Liver (tissue), 9 donors: ENCODE data around the gene PTPN4. TPM values are rescaled to one million over a fixed set of nuclear protein-coding genes. Genes with fewer than 3 reads are reported as not detected.

Experiments
- DNase-seq: peaks from one replicate; pipeline ENCODE4 v3.0.0-alpha.2; 2017; ENCODE audit warnings: low spot score
- H3K27ac ChIP-seq, 2 donors: one replicate each; pipeline ENCODE4 v1.7.0; 2013; ENCODE audit warnings: inconsistent platforms in 2 of 2, low read length in 2 of 2, control low read depth in 1 of 2, low read depth in 1 of 2, mild to moderate bottlenecking in 1 of 2
- H3K27me3 ChIP-seq, 4 donors: one replicate each; pipeline versions ENCODE4 v1.6.1 to v1.7.0; 2013; ENCODE audit warnings: low read length in 3 of 4, inconsistent platforms in 1 of 4, mild to moderate bottlenecking in 1 of 4, moderate library complexity in 1 of 4; ENCODE audit not compliant: control insufficient read depth in 4 of 4, insufficient read depth in 4 of 4
- H3K36me3 ChIP-seq, 4 donors: one replicate each; pipeline versions ENCODE4 v1.6.1 to v1.7.0; 2013; ENCODE audit warnings: low read length in 3 of 4, mild to moderate bottlenecking in 3 of 4, low read depth in 1 of 4, moderate library complexity in 1 of 4; ENCODE audit not compliant: control insufficient read depth in 4 of 4, insufficient read depth in 3 of 4
- H3K4me1 ChIP-seq, 4 donors: one replicate each; pipeline versions ENCODE4 v1.6.1 to v1.7.0; 2013; ENCODE audit warnings: low read length in 3 of 4, mild to moderate bottlenecking in 3 of 4, moderate library complexity in 1 of 4; ENCODE audit not compliant: control insufficient read depth in 4 of 4, insufficient read depth in 4 of 4
- H3K4me3 ChIP-seq, 3 donors: one replicate each; pipeline versions ENCODE4 v1.6.1 to v1.7.0; 2013; ENCODE audit warnings: low read length in 3 of 3, control low read depth in 1 of 3, low read depth in 1 of 3, mild to moderate bottlenecking in 1 of 3
- H3K9ac ChIP-seq, 2 donors: one replicate each; pipeline ENCODE4 v1.7.0; 2013; ENCODE audit warnings: low read length in 2 of 2, mild to moderate bottlenecking in 2 of 2, moderate library complexity in 2 of 2, control low read depth in 1 of 2, low read depth in 1 of 2
- H3K9me3 ChIP-seq, 4 donors: one replicate each; pipeline versions ENCODE4 v1.6.1 to v1.7.0; 2013; ENCODE audit warnings: low read length in 3 of 4; ENCODE audit not compliant: control insufficient read depth in 4 of 4
- EGR1 ChIP-seq, 2 donors: IDR thresholded peaks; 2 replicates each; pipeline ENCODE4 v1.6.1; 2016 to 2018; ENCODE audit warnings: antibody characterized with exemption in 2 of 2, low read depth in 2 of 2
- FOXA1 ChIP-seq: IDR thresholded peaks from 2 replicates; pipeline ENCODE4 v1.6.1; 2016; ENCODE audit warnings: antibody characterized with exemption
- FOXA2 ChIP-seq: IDR thresholded peaks from 2 replicates; pipeline ENCODE4 v1.6.1; 2016; ENCODE audit warnings: antibody characterized with exemption
- GABPA ChIP-seq, 2 donors: IDR thresholded peaks in 1 of 2; conservative IDR thresholded peaks in 1 of 2; 2 replicates each; pipeline ENCODE4 v1.6.1; 2016; ENCODE audit warnings: antibody characterized with exemption in 2 of 2, mild to moderate bottlenecking in 1 of 2, moderate library complexity in 1 of 2
- HNF4A ChIP-seq, 2 donors: conservative IDR thresholded peaks; 2 replicates each; pipeline ENCODE4 v1.6.1; 2016; ENCODE audit warnings: antibody characterized with exemption in 2 of 2, mild to moderate bottlenecking in 2 of 2
- HNF4G ChIP-seq: IDR thresholded peaks from 2 replicates; pipeline ENCODE4 v1.6.1; 2016; ENCODE audit warnings: antibody characterized with exemption
- JUND ChIP-seq, 2 donors: IDR thresholded peaks; 2 replicates each; pipeline ENCODE4 v1.6.1; 2016; ENCODE audit warnings: antibody characterized with exemption in 2 of 2
- NR2F2 ChIP-seq: IDR thresholded peaks from 2 replicates; pipeline ENCODE4 v1.6.1; 2016; ENCODE audit warnings: antibody characterized with exemption
- RAD21 ChIP-seq, 2 donors: IDR thresholded peaks; 2 replicates each; pipeline ENCODE4 v1.6.1; 2016; ENCODE audit warnings: antibody characterized with exemption in 2 of 2, mild to moderate bottlenecking in 2 of 2
- RXRA ChIP-seq, 2 donors: IDR thresholded peaks; 2 replicates each; pipeline ENCODE4 v1.6.1; 2017 to 2018; ENCODE audit warnings: antibody characterized with exemption in 2 of 2, mild to moderate bottlenecking in 1 of 2
- SP1 ChIP-seq: IDR thresholded peaks from 2 replicates; pipeline ENCODE4 v1.6.1; 2018; ENCODE audit warnings: antibody characterized with exemption, mild to moderate bottlenecking
- TAF1 ChIP-seq: conservative IDR thresholded peaks from 2 replicates; pipeline ENCODE4 v1.6.1; 2016; ENCODE audit warnings: antibody characterized with exemption, mild to moderate bottlenecking
- YY1 ChIP-seq: IDR thresholded peaks from 2 replicates; pipeline ENCODE4 v1.6.1; 2016; ENCODE audit warnings: antibody characterized with exemption, mild to moderate bottlenecking
- WGBS: extraction: QIAGEN DNeasy Blood & Tissue Kit; methylation state at CpG from one replicate; pipeline ENCODE4 v1.1.7; 2013; 5-methylcytosine and 5-hydroxymethylcytosine counted together
- polyA plus RNA-seq, 2 donors: library from polyadenylated mRNA; stranded (reverse) in 1 of 2; unstranded in 1 of 2; fragments of 200-250 nt in 1 of 2; fragments of >200 nt in 1 of 2; fragmentation: Nextera tagmentation in 1 of 2; extraction: Ambion mirVana in 1 of 2; gene quantifications; one replicate each; pipeline versions ENCODE4 v1.2.1 to v1.2.3, GENCODE V29; 2013 to 2015
- total RNA-seq, 2 donors: library from RNA; depleted of rRNA; stranded (reverse); fragments of >200 nt; gene quantifications; one replicate each; pipeline ENCODE4 v1.2.3, GENCODE V29; 2014
- TF ChIP-seq, protein P1 (sequence below): IDR thresholded peaks from 2 replicates; pipeline ENCODE4 v1.6.1; 2016; ENCODE audit warnings: antibody characterized with exemption
- TF ChIP-seq, protein P2 (sequence below): IDR thresholded peaks from 2 replicates; pipeline ENCODE4 v1.6.1; 2016; ENCODE audit warnings: antibody characterized with exemption
- TF ChIP-seq, protein P3 (sequence below): fragments of 150-350 bp; IDR thresholded peaks from 2 replicates; pipeline ENCODE4 v1.5.1; 2017; ENCODE audit warnings: improper control_type of control experiment, low read depth, low read length; ENCODE audit not compliant: missing input control
- TF ChIP-seq, protein P4 (sequence below): IDR thresholded peaks from 2 replicates; pipeline ENCODE4 v1.6.1; 2016; ENCODE audit warnings: antibody characterized with exemption, mild to moderate bottlenecking
- TF ChIP-seq, protein P5 (sequence below): IDR thresholded peaks from 2 replicates; pipeline ENCODE4 v1.6.1; 2016; ENCODE audit warnings: antibody characterized with exemption
- donor health status: healthy.
- donor health status: healthy.
- donor health status: healthy.
- donor health status: healthy.
- donor health status: healthy.

PTPN4 gene, protein sequence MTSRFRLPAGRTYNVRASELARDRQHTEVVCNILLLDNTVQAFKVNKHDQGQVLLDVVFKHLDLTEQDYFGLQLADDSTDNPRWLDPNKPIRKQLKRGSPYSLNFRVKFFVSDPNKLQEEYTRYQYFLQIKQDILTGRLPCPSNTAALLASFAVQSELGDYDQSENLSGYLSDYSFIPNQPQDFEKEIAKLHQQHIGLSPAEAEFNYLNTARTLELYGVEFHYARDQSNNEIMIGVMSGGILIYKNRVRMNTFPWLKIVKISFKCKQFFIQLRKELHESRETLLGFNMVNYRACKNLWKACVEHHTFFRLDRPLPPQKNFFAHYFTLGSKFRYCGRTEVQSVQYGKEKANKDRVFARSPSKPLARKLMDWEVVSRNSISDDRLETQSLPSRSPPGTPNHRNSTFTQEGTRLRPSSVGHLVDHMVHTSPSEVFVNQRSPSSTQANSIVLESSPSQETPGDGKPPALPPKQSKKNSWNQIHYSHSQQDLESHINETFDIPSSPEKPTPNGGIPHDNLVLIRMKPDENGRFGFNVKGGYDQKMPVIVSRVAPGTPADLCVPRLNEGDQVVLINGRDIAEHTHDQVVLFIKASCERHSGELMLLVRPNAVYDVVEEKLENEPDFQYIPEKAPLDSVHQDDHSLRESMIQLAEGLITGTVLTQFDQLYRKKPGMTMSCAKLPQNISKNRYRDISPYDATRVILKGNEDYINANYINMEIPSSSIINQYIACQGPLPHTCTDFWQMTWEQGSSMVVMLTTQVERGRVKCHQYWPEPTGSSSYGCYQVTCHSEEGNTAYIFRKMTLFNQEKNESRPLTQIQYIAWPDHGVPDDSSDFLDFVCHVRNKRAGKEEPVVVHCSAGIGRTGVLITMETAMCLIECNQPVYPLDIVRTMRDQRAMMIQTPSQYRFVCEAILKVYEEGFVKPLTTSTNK
- total RNA-seq (10 to 100 TPM; 12.6 to 34.6 TPM), polyA plus RNA-seq (1 to 10 TPM; 4.2 to 6.4 TPM)

DNA sequence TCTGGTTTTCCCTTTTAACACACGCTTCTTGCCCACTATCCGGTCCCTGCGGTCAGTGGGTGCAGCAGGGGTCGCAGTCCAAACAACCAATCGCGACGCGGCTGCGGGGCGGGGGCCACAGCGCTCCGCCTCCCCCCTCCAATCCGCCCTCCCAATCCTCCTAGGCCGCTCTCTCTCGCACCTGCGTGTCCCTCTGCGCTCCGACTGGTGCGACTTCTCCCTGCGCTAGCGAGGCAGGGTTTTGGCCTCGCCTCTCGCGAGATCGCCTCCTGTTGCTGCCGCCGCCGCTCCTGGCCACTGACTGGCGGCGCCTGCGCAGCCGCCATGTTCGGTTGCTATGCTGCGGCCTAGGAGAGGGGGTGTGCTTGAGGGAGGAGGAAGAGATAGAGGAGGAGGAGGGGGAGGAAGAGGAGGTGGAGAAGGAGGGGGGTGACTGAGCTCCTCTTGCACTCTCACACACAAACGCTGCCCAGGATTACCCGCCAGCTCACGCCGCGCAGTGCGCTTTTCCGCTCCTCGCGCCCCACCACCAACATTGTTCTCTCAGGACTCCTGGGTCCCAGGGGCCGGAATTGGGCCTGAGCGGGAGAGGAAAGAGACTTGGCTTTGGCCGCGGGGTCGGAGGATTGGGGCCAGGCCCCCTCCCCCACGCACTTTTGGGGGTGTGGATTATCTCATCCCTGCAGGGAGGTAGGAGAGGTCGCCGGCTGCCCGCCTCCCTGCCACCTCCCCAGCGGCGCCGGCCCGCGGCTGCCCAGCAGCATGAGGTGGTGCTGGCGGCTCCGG is at the start of gene PTPN4:
PTPN4 (plus strand) TSS at position 472 of the 786 bp plus-strand sequence. CDS start 49,932 bp downstream, outside the sequence.
- peak within 1 kb of the TSS; percentile 65 to 98 (median 76) for H3K4me3 ChIP-seq
- no peaks in the 10 kb centered on the region for H3K27me3 ChIP-seq
- H3K9ac ChIP-seq = peak within 1 kb of the TSS; percentile 86 to 87
- TF ChIP-seq JUND (IDR thresholded peaks at IDR 0.05) = peak in 1 of 2 donors; percentile 61
- TF ChIP-seq FOXA1 = peak; percentile 72
- peak; percentile 98 for TF ChIP-seq YY1
- TF ChIP-seq HNF4A (conservative IDR thresholded peaks at IDR 0.05) = peak in 1 of 2 donors; percentile 50
- peak; percentile 36 for TF ChIP-seq FOXA2
- TF ChIP-seq, protein P1, sequence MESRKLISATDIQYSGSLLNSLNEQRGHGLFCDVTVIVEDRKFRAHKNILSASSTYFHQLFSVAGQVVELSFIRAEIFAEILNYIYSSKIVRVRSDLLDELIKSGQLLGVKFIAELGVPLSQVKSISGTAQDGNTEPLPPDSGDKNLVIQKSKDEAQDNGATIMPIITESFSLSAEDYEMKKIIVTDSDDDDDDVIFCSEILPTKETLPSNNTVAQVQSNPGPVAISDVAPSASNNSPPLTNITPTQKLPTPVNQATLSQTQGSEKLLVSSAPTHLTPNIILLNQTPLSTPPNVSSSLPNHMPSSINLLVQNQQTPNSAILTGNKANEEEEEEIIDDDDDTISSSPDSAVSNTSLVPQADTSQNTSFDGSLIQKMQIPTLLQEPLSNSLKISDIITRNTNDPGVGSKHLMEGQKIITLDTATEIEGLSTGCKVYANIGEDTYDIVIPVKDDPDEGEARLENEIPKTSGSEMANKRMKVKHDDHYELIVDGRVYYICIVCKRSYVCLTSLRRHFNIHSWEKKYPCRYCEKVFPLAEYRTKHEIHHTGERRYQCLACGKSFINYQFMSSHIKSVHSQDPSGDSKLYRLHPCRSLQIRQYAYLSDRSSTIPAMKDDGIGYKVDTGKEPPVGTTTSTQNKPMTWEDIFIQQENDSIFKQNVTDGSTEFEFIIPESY = peak; percentile 100
- TF ChIP-seq HNF4G = no peak
- TF ChIP-seq, protein P2, sequence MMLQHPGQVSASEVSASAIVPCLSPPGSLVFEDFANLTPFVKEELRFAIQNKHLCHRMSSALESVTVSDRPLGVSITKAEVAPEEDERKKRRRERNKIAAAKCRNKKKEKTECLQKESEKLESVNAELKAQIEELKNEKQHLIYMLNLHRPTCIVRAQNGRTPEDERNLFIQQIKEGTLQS = no peak
- no peak for TF ChIP-seq NR2F2
- peak; percentile 62 for TF ChIP-seq RXRA (IDR thresholded peaks at IDR 0.05)
- peak in 1 of 2 donors; percentile 65 for TF ChIP-seq EGR1 (IDR thresholded peaks at IDR 0.05; ENCODE audit: low read depth in 2 of 2)
- TF ChIP-seq TAF1 = peak; percentile 86
- TF ChIP-seq SP1 = peak; percentile 82
- TF ChIP-seq, protein P3, sequence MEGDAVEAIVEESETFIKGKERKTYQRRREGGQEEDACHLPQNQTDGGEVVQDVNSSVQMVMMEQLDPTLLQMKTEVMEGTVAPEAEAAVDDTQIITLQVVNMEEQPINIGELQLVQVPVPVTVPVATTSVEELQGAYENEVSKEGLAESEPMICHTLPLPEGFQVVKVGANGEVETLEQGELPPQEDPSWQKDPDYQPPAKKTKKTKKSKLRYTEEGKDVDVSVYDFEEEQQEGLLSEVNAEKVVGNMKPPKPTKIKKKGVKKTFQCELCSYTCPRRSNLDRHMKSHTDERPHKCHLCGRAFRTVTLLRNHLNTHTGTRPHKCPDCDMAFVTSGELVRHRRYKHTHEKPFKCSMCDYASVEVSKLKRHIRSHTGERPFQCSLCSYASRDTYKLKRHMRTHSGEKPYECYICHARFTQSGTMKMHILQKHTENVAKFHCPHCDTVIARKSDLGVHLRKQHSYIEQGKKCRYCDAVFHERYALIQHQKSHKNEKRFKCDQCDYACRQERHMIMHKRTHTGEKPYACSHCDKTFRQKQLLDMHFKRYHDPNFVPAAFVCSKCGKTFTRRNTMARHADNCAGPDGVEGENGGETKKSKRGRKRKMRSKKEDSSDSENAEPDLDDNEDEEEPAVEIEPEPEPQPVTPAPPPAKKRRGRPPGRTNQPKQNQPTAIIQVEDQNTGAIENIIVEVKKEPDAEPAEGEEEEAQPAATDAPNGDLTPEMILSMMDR = no peak
- peak in 1 of 2 donors; percentile 25 for TF ChIP-seq GABPA (IDR thresholded peaks at IDR 0.05 in 1 of 2, conservative IDR thresholded peaks at IDR 0.05 in 1 of 2)
- TF ChIP-seq, protein P4, sequence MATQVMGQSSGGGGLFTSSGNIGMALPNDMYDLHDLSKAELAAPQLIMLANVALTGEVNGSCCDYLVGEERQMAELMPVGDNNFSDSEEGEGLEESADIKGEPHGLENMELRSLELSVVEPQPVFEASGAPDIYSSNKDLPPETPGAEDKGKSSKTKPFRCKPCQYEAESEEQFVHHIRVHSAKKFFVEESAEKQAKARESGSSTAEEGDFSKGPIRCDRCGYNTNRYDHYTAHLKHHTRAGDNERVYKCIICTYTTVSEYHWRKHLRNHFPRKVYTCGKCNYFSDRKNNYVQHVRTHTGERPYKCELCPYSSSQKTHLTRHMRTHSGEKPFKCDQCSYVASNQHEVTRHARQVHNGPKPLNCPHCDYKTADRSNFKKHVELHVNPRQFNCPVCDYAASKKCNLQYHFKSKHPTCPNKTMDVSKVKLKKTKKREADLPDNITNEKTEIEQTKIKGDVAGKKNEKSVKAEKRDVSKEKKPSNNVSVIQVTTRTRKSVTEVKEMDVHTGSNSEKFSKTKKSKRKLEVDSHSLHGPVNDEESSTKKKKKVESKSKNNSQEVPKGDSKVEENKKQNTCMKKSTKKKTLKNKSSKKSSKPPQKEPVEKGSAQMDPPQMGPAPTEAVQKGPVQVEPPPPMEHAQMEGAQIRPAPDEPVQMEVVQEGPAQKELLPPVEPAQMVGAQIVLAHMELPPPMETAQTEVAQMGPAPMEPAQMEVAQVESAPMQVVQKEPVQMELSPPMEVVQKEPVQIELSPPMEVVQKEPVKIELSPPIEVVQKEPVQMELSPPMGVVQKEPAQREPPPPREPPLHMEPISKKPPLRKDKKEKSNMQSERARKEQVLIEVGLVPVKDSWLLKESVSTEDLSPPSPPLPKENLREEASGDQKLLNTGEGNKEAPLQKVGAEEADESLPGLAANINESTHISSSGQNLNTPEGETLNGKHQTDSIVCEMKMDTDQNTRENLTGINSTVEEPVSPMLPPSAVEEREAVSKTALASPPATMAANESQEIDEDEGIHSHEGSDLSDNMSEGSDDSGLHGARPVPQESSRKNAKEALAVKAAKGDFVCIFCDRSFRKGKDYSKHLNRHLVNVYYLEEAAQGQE = peak; percentile 79
- TF ChIP-seq RAD21 (IDR thresholded peaks at IDR 0.05) = peak; percentile 37 to 39
- TF ChIP-seq, protein P5, sequence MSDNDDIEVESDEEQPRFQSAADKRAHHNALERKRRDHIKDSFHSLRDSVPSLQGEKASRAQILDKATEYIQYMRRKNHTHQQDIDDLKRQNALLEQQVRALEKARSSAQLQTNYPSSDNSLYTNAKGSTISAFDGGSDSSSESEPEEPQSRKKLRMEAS = peak; percentile 61
- under 1% methylated on average over 59 of the region's 59 CpGs for WGBS
- peaks cover 5 to 48% (median 37%) of the 10 kb centered on the region in 4 donors for H3K4me1 ChIP-seq
- no peaks in the 10 kb centered on the region for H3K9me3 ChIP-seq
- peak within 1 kb of the TSS; percentile 95 to 97 for H3K27ac ChIP-seq
- peak; percentile 92 for DNase-seq
- H3K36me3 ChIP-seq = no peaks in the 10 kb centered on the region
